Lung (tissue), 12 donors: Measurements from ENCODE around the gene DYRK1A. TPM values are rescaled to one million over a fixed set of nuclear protein-coding genes. Genes with fewer than 3 reads are reported as not detected.

Experiments
- ATAC-seq: fragments of 200-7000 bp; cut with Tn5 transposase; one replicate; pipeline ENCODE4 v1.9.1; 2020; ENCODE audit warnings: moderate number of reproducible peaks; ENCODE audit not compliant: insufficient read depth, low FRiP score
- DNase-seq, 3 donors: peaks; one replicate each; pipeline ENCODE4 v3.0.0-alpha.2; 2013 to 2017
- H3K27ac ChIP-seq, 2 donors: one replicate each; pipeline ENCODE4 v1.5.1; 2013; ENCODE audit warnings: mild to moderate bottlenecking in 2 of 2, moderate library complexity in 2 of 2, control low read depth in 1 of 2, inconsistent platforms in 1 of 2, low read depth in 1 of 2, low read length in 1 of 2
- H3K27me3 ChIP-seq, 3 donors: one replicate each; pipeline ENCODE4 v1.5.1; 2013; ENCODE audit warnings: low read length in 2 of 3; ENCODE audit not compliant: control insufficient read depth in 3 of 3, insufficient read depth in 3 of 3
- H3K36me3 ChIP-seq, 4 donors: one replicate each; pipeline ENCODE4 v1.5.1; 2013; ENCODE audit warnings: low read length in 4 of 4, mild to moderate bottlenecking in 1 of 4, moderate library complexity in 1 of 4; ENCODE audit not compliant: control insufficient read depth in 4 of 4, insufficient read depth in 4 of 4
- H3K4me1 ChIP-seq, 5 donors: one replicate each; pipeline ENCODE4 v1.5.1; 2013; ENCODE audit warnings: low read length in 5 of 5, mild to moderate bottlenecking in 2 of 5, moderate library complexity in 1 of 5; ENCODE audit not compliant: control insufficient read depth in 5 of 5, insufficient read depth in 5 of 5
- H3K4me3 ChIP-seq: one replicate; pipeline ENCODE4 v1.5.1; 2013; ENCODE audit warnings: mild to moderate bottlenecking, control low read depth, moderate library complexity
- H3K9ac ChIP-seq, 2 donors: one replicate each; pipeline ENCODE4 v1.5.1; 2013; ENCODE audit warnings: low read length in 2 of 2, control low read depth in 1 of 2; ENCODE audit not compliant: insufficient read depth in 1 of 2
- H3K9me3 ChIP-seq, 4 donors: one replicate each; pipeline ENCODE4 v1.5.1; 2013; ENCODE audit warnings: low read length in 3 of 4, mild to moderate bottlenecking in 1 of 4, moderate library complexity in 1 of 4; ENCODE audit not compliant: control insufficient read depth in 4 of 4, insufficient read depth in 3 of 4
- WGBS, 2 donors: extraction: QIAGEN DNeasy Blood & Tissue Kit; methylation state at CpG; one replicate each; pipeline ENCODE4 v1.1.7; 2013; 5-methylcytosine and 5-hydroxymethylcytosine counted together
- polyA plus RNA-seq, 2 donors: library from polyadenylated mRNA; stranded (reverse); fragments of 200-250 nt; gene quantifications; one replicate each; pipeline ENCODE4 v1.2.1, GENCODE V29; 2013
- total RNA-seq, 2 donors: library from RNA; depleted of rRNA in 1 of 2; stranded (reverse); fragments of >200 nt in 1 of 2; gene quantifications; one replicate each; pipeline ENCODE4 v1.2.1, GENCODE V29; 2014 to 2021
- TF ChIP-seq, protein P1 (sequence below): IDR thresholded peaks from 2 replicates; pipeline ENCODE4 v1.5.1; 2012; ENCODE audit warnings: mild to moderate bottlenecking; ENCODE audit errors: control extremely low read depth, extremely low read depth
- donor health status: control.
- donor health status: control.
- donor health status: Bipolar disorder and iron deficiency.
- donor health status: healthy.
- donor health status: DM: yes; HTN: yes; CAD: no.

DYRK1A gene
- total and polyA plus RNA-seq, 4 donors, result 22.1 to 149 (median 43.3) TPM

DNA sequence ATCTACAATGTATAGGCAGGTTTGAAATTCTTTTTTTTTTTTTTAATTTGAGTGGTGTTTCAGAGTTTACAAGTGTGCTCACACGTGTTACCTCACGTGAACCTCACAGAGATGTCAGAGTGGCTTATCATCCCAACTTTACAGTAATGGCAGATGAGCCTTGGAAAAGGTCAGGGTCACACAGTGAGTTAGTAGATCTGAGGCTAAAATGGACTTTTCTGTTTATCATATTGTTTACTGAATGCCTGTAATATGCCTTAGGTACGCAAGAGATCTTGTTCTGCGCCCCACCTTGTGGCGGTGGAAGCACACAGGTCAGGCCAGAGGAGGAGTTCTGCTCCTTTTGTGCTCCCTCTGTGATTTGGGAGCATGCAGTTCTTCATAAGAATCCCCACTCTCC, 80.0 kb downstream of the DYRK1A start:
- no peak overlapping the region for H3K4me3 ChIP-seq
- TF ChIP-seq, protein P1, sequence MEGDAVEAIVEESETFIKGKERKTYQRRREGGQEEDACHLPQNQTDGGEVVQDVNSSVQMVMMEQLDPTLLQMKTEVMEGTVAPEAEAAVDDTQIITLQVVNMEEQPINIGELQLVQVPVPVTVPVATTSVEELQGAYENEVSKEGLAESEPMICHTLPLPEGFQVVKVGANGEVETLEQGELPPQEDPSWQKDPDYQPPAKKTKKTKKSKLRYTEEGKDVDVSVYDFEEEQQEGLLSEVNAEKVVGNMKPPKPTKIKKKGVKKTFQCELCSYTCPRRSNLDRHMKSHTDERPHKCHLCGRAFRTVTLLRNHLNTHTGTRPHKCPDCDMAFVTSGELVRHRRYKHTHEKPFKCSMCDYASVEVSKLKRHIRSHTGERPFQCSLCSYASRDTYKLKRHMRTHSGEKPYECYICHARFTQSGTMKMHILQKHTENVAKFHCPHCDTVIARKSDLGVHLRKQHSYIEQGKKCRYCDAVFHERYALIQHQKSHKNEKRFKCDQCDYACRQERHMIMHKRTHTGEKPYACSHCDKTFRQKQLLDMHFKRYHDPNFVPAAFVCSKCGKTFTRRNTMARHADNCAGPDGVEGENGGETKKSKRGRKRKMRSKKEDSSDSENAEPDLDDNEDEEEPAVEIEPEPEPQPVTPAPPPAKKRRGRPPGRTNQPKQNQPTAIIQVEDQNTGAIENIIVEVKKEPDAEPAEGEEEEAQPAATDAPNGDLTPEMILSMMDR, result no peak
- 82 to 92% methylated on average over 5 of the region's 5 CpGs for WGBS, 2 donors
- DNase-seq (no peak), ATAC-seq (no peak)
- no peaks in the 10 kb centered on the region for H3K9me3 ChIP-seq
- no peak overlapping the region for H3K9ac ChIP-seq
- H3K36me3 ChIP-seq, result peaks cover 0 to 5% (median 2%) of the 10 kb centered on the region in 4 donors
- no peak overlapping the region for H3K27ac ChIP-seq
- peaks cover 0 to 45% (median 11%) of the 10 kb centered on the region in 5 donors for H3K4me1 ChIP-seq
- H3K27me3 ChIP-seq, result no peaks in the 10 kb centered on the region

DNA sequence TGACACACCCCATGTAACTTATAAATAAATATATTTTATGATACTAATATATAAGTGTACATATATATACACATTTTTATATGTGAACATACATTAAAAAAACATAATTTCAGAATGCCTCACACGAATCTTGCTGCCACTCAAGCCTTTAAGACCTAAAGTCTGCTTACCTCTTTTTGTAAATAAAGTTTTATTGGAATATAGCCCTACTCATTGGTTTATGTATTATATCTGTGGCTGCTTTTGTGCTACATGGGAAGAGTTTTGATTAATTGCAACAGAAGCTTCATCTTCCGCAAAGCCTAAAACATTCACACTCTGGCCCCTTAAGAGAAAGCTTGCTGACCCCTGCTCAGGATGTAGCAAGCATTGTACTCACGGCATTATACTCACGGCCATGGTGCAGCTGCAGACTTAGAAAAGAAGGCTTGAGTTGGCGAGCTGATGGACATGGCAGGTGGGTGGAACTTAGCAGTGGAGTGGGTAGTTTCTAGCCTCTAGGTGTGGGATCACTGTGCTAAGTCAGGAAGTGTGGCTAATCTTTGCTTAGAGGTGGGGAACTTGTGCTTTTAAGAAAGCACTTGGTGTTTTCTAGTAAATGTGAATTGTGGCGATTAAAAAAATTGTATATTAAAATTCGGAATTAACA, 80.8 kb downstream of the DYRK1A start:
- H3K9ac ChIP-seq, result no peak overlapping the region
- H3K4me3 ChIP-seq, result no peak overlapping the region
- H3K27ac ChIP-seq, result no peak overlapping the region
- H3K4me1 ChIP-seq, result peaks cover 6 to 54% (median 14%) of the 10 kb centered on the region in 5 donors
- no peaks in the 10 kb centered on the region for H3K9me3 ChIP-seq
- no peak for ATAC-seq
- TF ChIP-seq, protein P1, result no peak
- 62 to 79% methylated on average over 7 of the region's 7 CpGs for WGBS, 2 donors
- peaks cover 0 to 5% (median 2%) of the 10 kb centered on the region in 4 donors for H3K36me3 ChIP-seq
- DNase-seq, result no peak
- no peaks in the 10 kb centered on the region for H3K27me3 ChIP-seq

DNA sequence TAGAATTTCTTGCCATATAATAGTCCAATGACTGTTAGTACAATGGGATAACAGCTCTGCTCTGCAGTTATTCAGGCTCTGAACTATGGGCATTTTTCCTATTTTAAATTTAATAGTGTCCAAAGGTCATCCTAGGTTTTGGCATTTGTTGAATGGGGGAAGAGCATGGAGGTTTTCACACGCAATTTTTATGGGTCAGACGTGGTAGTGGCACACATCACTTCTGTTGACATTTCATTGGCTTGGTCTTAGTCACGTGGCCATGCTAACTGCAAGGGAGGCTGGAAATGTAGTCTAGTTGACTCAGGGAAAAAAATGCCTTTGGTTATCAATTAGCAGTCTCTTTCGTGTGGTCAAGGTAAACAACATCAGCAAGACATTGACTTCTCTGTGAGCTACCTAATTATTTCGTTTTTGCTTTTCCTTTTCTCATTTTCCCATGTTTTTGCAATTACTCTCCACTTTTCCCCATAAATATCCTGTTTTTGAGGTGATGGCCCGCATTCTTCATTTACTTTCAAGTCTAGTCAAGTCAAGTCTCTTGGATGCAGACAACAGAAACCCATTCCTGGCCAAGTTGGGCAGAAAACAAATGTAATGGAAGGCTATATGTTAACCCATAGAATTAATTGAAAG, 82.8 kb downstream of the DYRK1A start:
- no peak for DNase-seq
- WGBS, 2 donors, result 90 to 93% methylated on average over 6 of the region's 6 CpGs
- H3K4me1 ChIP-seq, result peaks cover 7 to 50% (median 20%) of the 10 kb centered on the region in 5 donors
- H3K4me3 ChIP-seq, result no peak overlapping the region
- ATAC-seq, result no peak
- H3K36me3 ChIP-seq, result peaks cover 0 to 2% (median 0%) of the 10 kb centered on the region in 4 donors
- no peak overlapping the region for H3K27ac ChIP-seq
- TF ChIP-seq, protein P1, result no peak
- no peaks in the 10 kb centered on the region for H3K9me3 ChIP-seq
- no peak overlapping the region for H3K9ac ChIP-seq
- no peaks in the 10 kb centered on the region for H3K27me3 ChIP-seq
